OCI-LY7 (cell line): ENCODE results near the gene DQX1. TPM values are rescaled to one million over a fixed set of nuclear protein-coding genes. Genes with fewer than 3 reads are reported as not detected.
A peak's percentile ranks its signal among the peaks of the same experiment; 100 is the strongest.

Experiments used
- BruUV-seq: library from RNA; stranded (reverse); fragments of 400-500 nt; replicated peaks from 2 replicates; lab custom pipeline; 2021; lab: Mats Ljungman, UMichigan
- CTCF ChIA-PET: fragments of 300-600 bp; sonication (Branson Sonifier 250); formaldehyde crosslinking; loops from one replicate; lab custom pipeline; 2022; ENCODE audit warnings: antibody characterized with exemption; ENCODE audit not compliant: unreplicated experiment; lab: Charles Lee
- POLR2A ChIA-PET: fragments of 300-600 bp; sonication (Branson Sonifier 250); formaldehyde crosslinking; loops from one replicate; lab custom pipeline; 2022; ENCODE audit warnings: antibody characterized with exemption; lab: Charles Lee
- DNase-seq: peaks from one replicate; pipeline ENCODE4 v3.0.0-alpha.2; 2015; ENCODE audit warnings: low spot score
- H2AFZ ChIP-seq: fragments of 200-600 bp; sonication (generic), shearing (Covaris generic); 2 replicates; pipeline ENCODE4 v1.6.1; 2014; ENCODE audit warnings: mild to moderate bottlenecking, antibody characterized with exemption, low read length, moderate library complexity
- H3K27ac ChIP-seq: fragments of 200-600 bp; sonication (generic); 2 replicates; pipeline ENCODE4 v1.5.1; 2014; ENCODE audit warnings: mixed run types, low read depth, mild to moderate bottlenecking, moderate library complexity, low read length, inconsistent platforms; ENCODE audit not compliant: poor library complexity, severe bottlenecking
- H3K36me3 ChIP-seq: fragments of 200-600 bp; sonication (generic); 2 replicates; pipeline ENCODE4 v1.6.1; 2014; ENCODE audit warnings: mild to moderate bottlenecking, antibody characterized with exemption, low read length, moderate library complexity, mixed read lengths; ENCODE audit not compliant: insufficient read depth
- H3K4me1 ChIP-seq: fragments of 200-600 bp; sonication (generic); 2 replicates; pipeline ENCODE4 v1.5.1; 2014; ENCODE audit warnings: mild to moderate bottlenecking, low read length; ENCODE audit not compliant: insufficient read depth, poor library complexity, severe bottlenecking
- H3K4me2 ChIP-seq: fragments of 200-600 bp; sonication (generic); 2 replicates; pipeline ENCODE4 v1.6.1; 2014; ENCODE audit warnings: mild to moderate bottlenecking, low read length
- H3K4me3 ChIP-seq: fragments of 200-600 bp; sonication (generic); 2 replicates; pipeline ENCODE4 v1.5.1; 2014; ENCODE audit warnings: mild to moderate bottlenecking, low read depth, low read length; ENCODE audit not compliant: poor library complexity, severe bottlenecking
- H3K79me2 ChIP-seq: fragments of 200-600 bp; sonication (generic); 2 replicates; pipeline ENCODE4 v1.6.1; 2016; ENCODE audit warnings: low read depth, mild to moderate bottlenecking, low read length, moderate library complexity, mixed read lengths; ENCODE audit not compliant: insufficient read depth
- H3K9me2 ChIP-seq: fragments of 200-600 bp; sonication (generic); 2 replicates; pipeline ENCODE4 v1.6.1; 2016; ENCODE audit warnings: mild to moderate bottlenecking, low read length, mixed read lengths; ENCODE audit not compliant: insufficient read depth
- H3K9me3 ChIP-seq: fragments of 200-600 bp; sonication (generic); 2 replicates; pipeline ENCODE4 v1.6.1; 2014; ENCODE audit warnings: mild to moderate bottlenecking, mixed run types, low read length, mixed read lengths
- H4K20me1 ChIP-seq: fragments of 200-600 bp; sonication (generic); 2 replicates; pipeline ENCODE4 v1.6.1; 2014; ENCODE audit warnings: mild to moderate bottlenecking, antibody characterized with exemption, low read length, moderate library complexity, mixed read lengths; ENCODE audit not compliant: insufficient read depth
- CTCF ChIP-seq: fragments of 200-600 bp; sonication (generic); conservative IDR thresholded peaks from 2 replicates; pipeline ENCODE4 v1.5.1; 2014; ENCODE audit warnings: mild to moderate bottlenecking, antibody characterized with exemption, low read length, moderate library complexity, mixed read lengths
- EZH2phosphoT487 ChIP-seq: fragments of 200-600 bp; sonication (generic); IDR thresholded peaks from 2 replicates; pipeline ENCODE4 v1.6.1; 2018; ENCODE audit warnings: low read depth, borderline replicate concordance, mild to moderate bottlenecking, mixed run types, antibody characterized with exemption, low read length, moderate library complexity, mixed read lengths
- intact Hi-C: fragments of 100-400 bp; cut with micrococcal nuclease; formaldehyde crosslinking; loops from one replicate; pipeline ENCODE4 v1.10.0; 2022; ENCODE audit not compliant: unreplicated experiment
- total RNA-seq, 2 experiments: library from RNA; depleted of rRNA in 1 of 2; stranded (reverse); fragments of >200 nt in 1 of 2; shearing (Covaris generic) in 1 of 2; gene quantifications; 2 replicates each; pipeline ENCODE4 v1.2.3, GENCODE V29; 2014 to 2022

The DQX1 gene
- total RNA-seq, 2 experiments from 2014 or later: 0.32 to 0.76 TPM

- no peaks in the 10 kb centered on the region for H3K79me2 ChIP-seq
- no peaks in the 10 kb centered on the region for H4K20me1 ChIP-seq
- H3K27ac ChIP-seq: no peak overlapping the region
- no peaks in the 10 kb centered on the region for H3K4me1 ChIP-seq
- CTCF ChIA-PET: no interaction called here
- H3K9me2 ChIP-seq: no peaks in the 10 kb centered on the region
- POLR2A ChIA-PET: no interaction called here
- TF ChIP-seq EZH2phosphoT487 (no peak), CTCF (no peak)
- intact Hi-C loops: no loop called here
- H3K4me2 ChIP-seq: no peak overlapping the region
- H2AFZ ChIP-seq: no peak overlapping the region
- no TSS peak for BruUV-seq
- no peaks in the 10 kb centered on the region for H3K36me3 ChIP-seq
- no peak overlapping the region for H3K4me3 ChIP-seq
- DNase-seq: no peak
- no peaks in the 10 kb centered on the region for H3K9me3 ChIP-seq
These were observed 10.6 kb downstream of the DQX1 start for GRCh38 chr2:74515271-74515980.

GRCh38 chr2:74514368-74515270 lies 11.4 kb downstream of the DQX1 start, which contains the start of gene TLX2:
TLX2 (plus strand) TSS chr2:74514450; CDS start chr2:74514807, 357 bp downstream.
- Histone ChIP-seq H4K20me1 (no peaks in the 10 kb centered on the region), H3K79me2 (no peaks in the 10 kb centered on the region), H3K27ac (no peak within 1 kb of the TSS), H3K9me3 (no peaks in the 10 kb centered on the region), H3K4me1 (no peaks in the 10 kb centered on the region), H3K4me2 (peak within 1 kb of the TSS; percentile 14; the same call in 1 of the 2 replicates), H3K4me3 (no peak within 1 kb of the TSS), H2AFZ (no peak within 1 kb of the TSS), H3K9me2 (no peaks in the 10 kb centered on the region), H3K36me3 (no peaks in the 10 kb centered on the region)
- TF ChIP-seq EZH2phosphoT487 (no peak), CTCF (no peak)
- intact Hi-C loops: no loop called here
- no TSS peak for BruUV-seq
- no peak for DNase-seq
- ChIA-PET CTCF (no interaction called here), POLR2A (interaction anchor here (0.6 kb wide), 1 partner anchor 206 kb away, joined by 4 read pairs; no protein-coding TSS in a partner anchor)
